OCI-LY3 (cell line): ENCODE results near the gene STK32B.

Source experiments
- CTCF ChIP-seq: fragments of 200-600, 300-600 bp; sonication (generic); IDR thresholded peaks from 2 replicates; pipeline ENCODE4 v1.5.1; 2014; ENCODE audit warnings: antibody characterized with exemption, low read length, low read depth
- EZH2phosphoT487 ChIP-seq: fragments of 200-600 bp; shearing (Covaris generic); IDR thresholded peaks from 2 replicates; pipeline ENCODE4 v1.6.1; 2018; ENCODE audit warnings: antibody characterized with exemption, mixed run types, low read depth

- TF ChIP-seq CTCF (no peak), EZH2phosphoT487 (no peak)
Observed at GRCh38 chr4:5276475-5277075, 225.3 kb downstream of the STK32B start.
